Measurements from ENCODE around the gene IRF2BPL. TPM values are rescaled to one million over a fixed set of nuclear protein-coding genes. Genes with fewer than 3 reads are reported as not detected.

IRF2BPL gene
- total RNA-seq, 1 donor from 2014 or later, result 65.6 TPM

GRCh38 chr14:76981670-76982069 is 46.8 kb downstream of the IRF2BPL start:
- no peak for DNase-seq (ENCODE audit: low read depth)
- H3K4me3 ChIP-seq (ENCODE audit: low read depth, low read length), result no peak overlapping the region
- no peak for TF ChIP-seq CTCF (conservative IDR thresholded peaks at IDR 0.05; ENCODE audit: low read depth, low read length)

- no peak for TF ChIP-seq CTCF (conservative IDR thresholded peaks at IDR 0.05; ENCODE audit: low read depth, low read length)
- no peak overlapping the region for H3K4me3 ChIP-seq (ENCODE audit: low read depth, low read length)
- DNase-seq (ENCODE audit: low read depth), result no peak
Measured at GRCh38 chr14:76977793-76978720, 50.5 kb downstream of the IRF2BPL start.

GRCh38 chr14:76976240-76977005 is 52.1 kb downstream of the IRF2BPL start:
- no peak overlapping the region for H3K4me3 ChIP-seq (ENCODE audit: low read depth, low read length)
- no peak for TF ChIP-seq CTCF (conservative IDR thresholded peaks at IDR 0.05; ENCODE audit: low read depth, low read length)
- DNase-seq (ENCODE audit: low read depth), result no peak

GRCh38 chr14:76975812-76976211 is 52.7 kb downstream of the IRF2BPL start:
- no peak for TF ChIP-seq CTCF (conservative IDR thresholded peaks at IDR 0.05; ENCODE audit: low read depth, low read length)

GRCh38 chr14:76975051-76975450 is 53.5 kb downstream of the IRF2BPL start:
- DNase-seq (ENCODE audit: low read depth), result no peak
- H3K4me3 ChIP-seq (ENCODE audit: low read depth, low read length), result no peak overlapping the region
- no peak for TF ChIP-seq CTCF (conservative IDR thresholded peaks at IDR 0.05; ENCODE audit: low read depth, low read length)

More at GRCh38 chr14:76975812-76976211, 52.7 kb downstream of the IRF2BPL start:
- DNase-seq (ENCODE audit: low read depth), result no peak
- no peak overlapping the region for H3K4me3 ChIP-seq (ENCODE audit: low read depth, low read length)

Other genes starting within 250 kb of the IRF2BPL start
- 7.8 and 10.1 TPM in 2 replicates for gene ANGEL1, start 215.8 kb downstream of the IRF2BPL start, total RNA-seq
- not detected in 2 replicates for gene LRRC74A, start 202.3 kb downstream of the IRF2BPL start, total RNA-seq
- 10.2 and 15.4 TPM in 2 replicates for gene CIPC, start 69.5 kb upstream of the IRF2BPL start, total RNA-seq
- 0.07 TPM in 1 of 2 replicates, not detected in the other for gene ZDHHC22, start 113.1 kb upstream of the IRF2BPL start, total RNA-seq
- gene TMEM63C, start 153.1 kb upstream of the IRF2BPL start, total RNA-seq, result under 0.01 and 0.35 TPM in 2 replicates
- 0.12 and 0.14 TPM in 2 replicates for gene NGB, start 242.5 kb upstream of the IRF2BPL start, total RNA-seq

Data from epithelial cell of proximal tubule (primary cell).